ENCODE results near the gene COMTD1. TPM values are rescaled to one million over a fixed set of nuclear protein-coding genes. Genes with fewer than 3 reads are reported as not detected.

Gene COMTD1
- total and polyA plus RNA-seq, 2 of the 13 experiments (the other 11 are each of a cell fraction or from before 2014, with no cell fraction given): 11.8 to 18.4 TPM

- TF ChIP-seq ZHX2 (IDR thresholded peaks at IDR 0.05; ENCODE audit: low read depth) (no peak), ZHX2 (CRISPR knock-in tag; IDR thresholded peaks at IDR 0.05; ENCODE audit: borderline replicate concordance) (no peak), POLR2AphosphoS2 (IDR thresholded peaks at IDR 0.05; ENCODE audit: low read depth, low read length) (no peak), ZSCAN31 (CRISPR knock-in tag; IDR thresholded peaks at IDR 0.05; ENCODE audit: low read depth) (no peak; the same call in 1 of the 2 replicates), TMF1 (CRISPR knock-in tag; IDR thresholded peaks at IDR 0.05; ENCODE audit: low read depth) (peak; percentile 74; the same call in 1 of the 2 replicates), ONECUT2 (CRISPR knock-in tag; IDR thresholded peaks at IDR 0.05) (no peak), BATF2 (CRISPR knock-in tag; IDR thresholded peaks at IDR 0.05) (peak; percentile 35; the same call in 1 of the 2 replicates), GPBP1L1 (CRISPR knock-in tag; IDR thresholded peaks at IDR 0.05) (no peak), EHMT2 (IDR thresholded peaks at IDR 0.05; ENCODE audit: borderline replicate concordance, low read depth, low read length) (no peak), KDM6A (CRISPR knock-in tag; IDR thresholded peaks at IDR 0.05; ENCODE audit: low read depth) (0 out of 2 replicates have a peak, but pooled peaks have one; percentile 37), TGIF2 (CRISPR knock-in tag; IDR thresholded peaks at IDR 0.05) (peak; percentile 54; the same call in 1 of the 2 replicates), SIX4 (CRISPR knock-in tag; IDR thresholded peaks at IDR 0.05) (peak; percentile 56), RXRB (CRISPR knock-in tag; IDR thresholded peaks at IDR 0.05; ENCODE audit: borderline replicate concordance) (peak; percentile 20; the same call in 1 of the 2 replicates), SMARCC2 (IDR thresholded peaks at IDR 0.05) (no peak), ZNF7 (CRISPR knock-in tag; IDR thresholded peaks at IDR 0.05) (no peak), KDM3A (CRISPR knock-in tag; IDR thresholded peaks at IDR 0.05; ENCODE audit: low read depth) (peak; percentile 93; the same call in 1 of the 2 replicates), PHF5A (CRISPR knock-in tag; IDR thresholded peaks at IDR 0.05; ENCODE audit: low read depth, unreplicated experiment) (peak; percentile 81), MAX (IDR thresholded peaks at IDR 0.05) (peak; percentile 69), NR1H2 (CRISPR knock-in tag; IDR thresholded peaks at IDR 0.05; ENCODE audit: borderline replicate concordance, low read depth) (0 out of 2 replicates have a peak, but pooled peaks have one; percentile 84), ZNF253 (CRISPR knock-in tag; IDR thresholded peaks at IDR 0.05; ENCODE audit: borderline replicate concordance) (no peak), ZNF274 (CRISPR knock-in tag; IDR thresholded peaks at IDR 0.05) (peak; percentile 74; the same call in 1 of the 2 replicates), ZNF562 (CRISPR knock-in tag; IDR thresholded peaks at IDR 0.05; ENCODE audit: borderline replicate concordance) (no peak), ZSCAN9 (CRISPR knock-in tag; IDR thresholded peaks at IDR 0.05; ENCODE audit: borderline replicate concordance) (peak; percentile 77; the same call in 1 of the 2 replicates)
Observed at GRCh38 chr10:75210282-75211006, 25.3 kb downstream of the COMTD1 start, which contains the start of gene VDAC2 (continued).
